ENCODE results near the gene NSMCE1.

GRCh38 chr16:27195076-27195741 lies 73.4 kb downstream of the NSMCE1 start:
- TF ChIP-seq CTCF (IDR thresholded peaks at IDR 0.05; ENCODE audit: low read length) (no peak), EZH2 (IDR thresholded peaks at IDR 0.05; ENCODE audit: borderline replicate concordance, low read length) (no peak)

Data from OCI-LY1 (cell line).